ENCODE results near the gene CDK5RAP2. TPM values are rescaled to one million over a fixed set of nuclear protein-coding genes. Genes with fewer than 3 reads are reported as not detected.

The CDK5RAP2 gene
- total and polyA plus RNA-seq, 10 of the 15 experiments (the other 5 are each of a cell fraction or from before 2014, with no cell fraction given), result 16.2 to 53.5 (median 34.5) TPM

GRCh38 chr9:120480707-120481106 is 99.3 kb downstream of the CDK5RAP2 start:
- WGBS (ENCODE audit: insufficient coverage, insufficient replicate concordance, low lambda C conversion rate, missing lambda C conversion rate), result 71% methylated on average over 1 of the region's 1 CpG
- Histone ChIP-seq H2AFZ (ENCODE audit: control insufficient read depth, low read depth, low read length) (no peak overlapping the region), H3K9ac (ENCODE audit: control insufficient read depth, insufficient read depth, low read length) (no peak overlapping the region), H3K79me2 (ENCODE audit: control insufficient read depth, insufficient read depth, low read length) (no peaks in the 10 kb centered on the region), H3K4me3 (no peak overlapping the region), H3K4me1 (ENCODE audit: control insufficient read depth, insufficient read depth, low read length) (no peaks in the 10 kb centered on the region), H3K27ac (ENCODE audit: control insufficient read depth, insufficient read depth) (no peak overlapping the region), H3K4me2 (ENCODE audit: control insufficient read depth, insufficient read depth) (no peak overlapping the region), H3K36me3 (ENCODE audit: control insufficient read depth in 2 of 2, insufficient read depth in 2 of 2, low read length in 1 of 2) (peaks cover 5 to 13% of the 10 kb centered on the region in 2 experiments), H3K27me3 (replicated peaks in 1 of 2; ENCODE audit: control insufficient read depth in 2 of 2, insufficient read depth in 2 of 2, low read length in 1 of 2) (no peaks in the 10 kb centered on the region), H3K9me3 (replicated peaks; ENCODE audit: control insufficient read depth, insufficient read depth, low read length) (no peaks in the 10 kb centered on the region), H4K20me1 (ENCODE audit: control insufficient read depth, insufficient read depth) (no peaks in the 10 kb centered on the region)
- BruUV-seq (replicated peaks), result no TSS peak
- ChIA-PET CTCF (no interaction called here), RAD21 (ENCODE audit: unreplicated experiment) (no interaction called here), SMC1A (ENCODE audit: uncharacterized antibody, unreplicated experiment) (no interaction called here), POLR2A (no interaction called here)
- intact Hi-C loops (cut with micrococcal nuclease; ENCODE audit: unreplicated experiment) (no loop called here), in situ Hi-C loops (cut with MboI) (no loop called here)
- ATAC-seq, result no peak
- TF ChIP-seq STAT1 (conservative IDR thresholded peaks at IDR 0.05), result no peak
- TF ChIP-seq JUNB (IDR thresholded peaks at IDR 0.05), result no peak
- no peak for TF ChIP-seq GABPA (IDR thresholded peaks at IDR 0.05; ENCODE audit: low read depth)
- no peak for DNase-seq (ENCODE audit: low read depth, low spot score)
- no peak for FAIRE-seq

GRCh38 chr9:120478208-120478607 is 101.8 kb downstream of the CDK5RAP2 start:
- H3K36me3 ChIP-seq (ENCODE audit: control insufficient read depth in 2 of 2, insufficient read depth in 2 of 2, low read length in 1 of 2), result peaks cover 12 to 14% of the 10 kb centered on the region in 2 experiments; a peak in 2 of 4 replicates
- H3K27me3 ChIP-seq (replicated peaks in 1 of 2; ENCODE audit: control insufficient read depth in 2 of 2, insufficient read depth in 2 of 2, low read length in 1 of 2), result no peaks in the 10 kb centered on the region
- no peak overlapping the region for H3K27ac ChIP-seq (ENCODE audit: control insufficient read depth, insufficient read depth)
- TF ChIP-seq PKNOX1 (IDR thresholded peaks at IDR 0.05) (no peak), SPI1 (IDR thresholded peaks at IDR 0.05; ENCODE audit: borderline replicate concordance, insufficient read depth, low read depth, low read length) (peak; percentile 44; the same call in 1 of the 2 replicates), MAX (IDR thresholded peaks at IDR 0.05; ENCODE audit: low read depth, low read length) (no peak)
- no peak overlapping the region for H3K4me2 ChIP-seq (ENCODE audit: control insufficient read depth, insufficient read depth)
- in situ Hi-C loops (cut with MboI) (no loop called here), intact Hi-C loops (cut with micrococcal nuclease; ENCODE audit: unreplicated experiment) (no loop called here)
- H3K4me1 ChIP-seq (ENCODE audit: control insufficient read depth, insufficient read depth, low read length), result no peaks in the 10 kb centered on the region
- WGBS (ENCODE audit: insufficient coverage, insufficient replicate concordance, low lambda C conversion rate, missing lambda C conversion rate), result 97% methylated on average over 6 of the region's 6 CpGs
- ATAC-seq (no peak), FAIRE-seq (no peak), DNase-seq (ENCODE audit: low read depth, low spot score) (no peak)
- POLR2A ChIA-PET, result no interaction called here
- SMC1A ChIA-PET (ENCODE audit: uncharacterized antibody, unreplicated experiment), result interaction anchor here (0.5 kb wide), 1 partner anchor 60 kb away, joined by 4 read pairs; no protein-coding TSS in a partner anchor
- H4K20me1 ChIP-seq (ENCODE audit: control insufficient read depth, insufficient read depth), result no peaks in the 10 kb centered on the region
- CTCF ChIA-PET, result interaction anchor here (1.0 to 1.8 kb wide), 8 partner anchors 11 to 522 kb away, joined by 3 to 9 read pairs (median 4); no protein-coding TSS in a partner anchor
- BruUV-seq (replicated peaks), result no TSS peak
- H3K9me3 ChIP-seq (replicated peaks; ENCODE audit: control insufficient read depth, insufficient read depth, low read length), result no peaks in the 10 kb centered on the region
- H3K9ac ChIP-seq (ENCODE audit: control insufficient read depth, insufficient read depth, low read length), result no peak overlapping the region
- H3K79me2 ChIP-seq (ENCODE audit: control insufficient read depth, insufficient read depth, low read length), result no peaks in the 10 kb centered on the region
- H3K4me3 ChIP-seq, result no peak overlapping the region
- no peak overlapping the region for H2AFZ ChIP-seq (ENCODE audit: control insufficient read depth, low read depth, low read length)
- RAD21 ChIA-PET (ENCODE audit: unreplicated experiment), result no interaction called here
